Measurements from ENCODE around the gene CXADR. TPM values are rescaled to one million over a fixed set of nuclear protein-coding genes. Genes with fewer than 3 reads are reported as not detected.

The CXADR gene
- total RNA-seq, 1 donor from 2014 or later = 226 TPM

- H3K4me3 Mint-ChIP-seq = peak overlapping the region; percentile 96
These were observed 99.3 kb downstream of the CXADR start for GRCh38 chr21:17612023-17612564.

GRCh38 chr21:17612565-17613241 lies 99.9 kb downstream of the CXADR start, which contains the start of gene BTG3:
Gene BTG3 (minus strand): TSS chr21:17612901. CDS start chr21:17609144, 3,757 bp downstream.
- Mint-ChIP-seq H3K27me3 (ENCODE audit: insufficient read depth, low read depth) (peaks cover 5% of the 10 kb centered on the region), H3K27ac (peak within 1 kb of the TSS; percentile 99), H3K9me3 (no peaks in the 10 kb centered on the region), H3K4me3 (peak within 1 kb of the TSS; percentile 96), H3K4me1 (peaks cover 19% of the 10 kb centered on the region), H3K36me3 (peaks cover 22% of the 10 kb centered on the region)
- DNase-seq (ENCODE audit: low spot score) = peak; percentile 93
- Histone ChIP-seq H3K4me1 (peaks cover 11% of the 10 kb centered on the region), H3K27me3 (peaks cover 20% of the 10 kb centered on the region), H3F3A (ENCODE audit: low read depth) (peaks cover 10% of the 10 kb centered on the region), H3K4me2 (peak within 1 kb of the TSS; percentile 88), H4K20me1 (ENCODE audit: low read depth) (peaks cover 8% of the 10 kb centered on the region), H3K27ac (no peak within 1 kb of the TSS), H3K4me3 (peak within 1 kb of the TSS; percentile 91), H3K9me3 (ENCODE audit: low read depth) (no peaks in the 10 kb centered on the region), H2AFZ (replicated peaks) (peak within 1 kb of the TSS; percentile 97), H3K36me3 (no peaks in the 10 kb centered on the region), H3K79me2 (ENCODE audit: low read depth) (peaks cover 45% of the 10 kb centered on the region), H3K9ac (peak within 1 kb of the TSS; percentile 61)
- TF ChIP-seq, protein P1, sequence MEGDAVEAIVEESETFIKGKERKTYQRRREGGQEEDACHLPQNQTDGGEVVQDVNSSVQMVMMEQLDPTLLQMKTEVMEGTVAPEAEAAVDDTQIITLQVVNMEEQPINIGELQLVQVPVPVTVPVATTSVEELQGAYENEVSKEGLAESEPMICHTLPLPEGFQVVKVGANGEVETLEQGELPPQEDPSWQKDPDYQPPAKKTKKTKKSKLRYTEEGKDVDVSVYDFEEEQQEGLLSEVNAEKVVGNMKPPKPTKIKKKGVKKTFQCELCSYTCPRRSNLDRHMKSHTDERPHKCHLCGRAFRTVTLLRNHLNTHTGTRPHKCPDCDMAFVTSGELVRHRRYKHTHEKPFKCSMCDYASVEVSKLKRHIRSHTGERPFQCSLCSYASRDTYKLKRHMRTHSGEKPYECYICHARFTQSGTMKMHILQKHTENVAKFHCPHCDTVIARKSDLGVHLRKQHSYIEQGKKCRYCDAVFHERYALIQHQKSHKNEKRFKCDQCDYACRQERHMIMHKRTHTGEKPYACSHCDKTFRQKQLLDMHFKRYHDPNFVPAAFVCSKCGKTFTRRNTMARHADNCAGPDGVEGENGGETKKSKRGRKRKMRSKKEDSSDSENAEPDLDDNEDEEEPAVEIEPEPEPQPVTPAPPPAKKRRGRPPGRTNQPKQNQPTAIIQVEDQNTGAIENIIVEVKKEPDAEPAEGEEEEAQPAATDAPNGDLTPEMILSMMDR (IDR thresholded peaks at IDR 0.05) = no peak
- peak; percentile 10 for TF ChIP-seq EZH2 (IDR thresholded peaks at IDR 0.05)

More at GRCh38 chr21:17612023-17612564, 99.3 kb downstream of the CXADR start:
- Histone ChIP-seq H3K4me1 (peaks cover 11% of the 10 kb centered on the region), H3K9ac (peak overlapping the region; percentile 61), H3K27ac (no peak overlapping the region), H3K27me3 (peaks cover 20% of the 10 kb centered on the region), H3K4me2 (peak overlapping the region; percentile 88), H3K79me2 (ENCODE audit: low read depth) (peaks cover 52% of the 10 kb centered on the region), H3F3A (ENCODE audit: low read depth) (peaks cover 10% of the 10 kb centered on the region), H4K20me1 (ENCODE audit: low read depth) (peaks cover 8% of the 10 kb centered on the region), H3K4me3 (peak overlapping the region; percentile 91), H3K36me3 (peaks cover 4% of the 10 kb centered on the region), H2AFZ (replicated peaks) (peak overlapping the region; percentile 97), H3K9me3 (ENCODE audit: low read depth) (no peaks in the 10 kb centered on the region)
- H3K4me1 Mint-ChIP-seq = peaks cover 19% of the 10 kb centered on the region
- H3K27ac Mint-ChIP-seq = peak overlapping the region; percentile 99
- H3K36me3 Mint-ChIP-seq = peaks cover 23% of the 10 kb centered on the region
- peak; percentile 13 for TF ChIP-seq EZH2 (IDR thresholded peaks at IDR 0.05)
- TF ChIP-seq, protein P1 (IDR thresholded peaks at IDR 0.05) = no peak
- no peak for TF ChIP-seq EZH2phosphoT487 (IDR thresholded peaks at IDR 0.05)
- no peaks in the 10 kb centered on the region for H3K9me3 Mint-ChIP-seq
- H3K27me3 Mint-ChIP-seq (ENCODE audit: insufficient read depth, low read depth) = peaks cover 5% of the 10 kb centered on the region
- DNase-seq (ENCODE audit: low spot score) = no peak

DNA sequence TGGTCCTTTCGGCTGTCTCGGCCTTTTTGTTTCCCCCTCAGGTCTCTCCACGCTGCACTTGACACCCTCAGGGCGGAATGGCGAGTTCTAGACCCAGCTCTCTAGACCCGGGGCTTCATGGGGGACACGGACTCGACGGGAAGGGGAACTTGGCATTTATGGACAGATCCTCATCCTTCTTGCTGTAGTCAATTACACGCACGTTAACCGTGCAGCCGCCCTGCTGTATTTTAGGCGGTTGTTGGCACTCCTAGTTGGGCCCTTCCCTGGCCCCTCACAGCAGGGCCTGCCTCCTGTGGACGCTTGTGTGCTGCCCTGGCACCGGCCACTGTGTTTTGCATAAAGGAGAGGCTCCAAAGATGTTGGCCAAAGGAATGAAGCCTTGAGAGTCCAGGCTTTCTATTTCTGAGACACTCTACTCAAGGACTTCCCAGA lies 100.4 kb downstream of the CXADR start:
- H3K9me3 ChIP-seq (ENCODE audit: low read depth) = no peaks in the 10 kb centered on the region
- Mint-ChIP-seq H3K36me3 (peaks cover 19% of the 10 kb centered on the region), H3K4me3 (peak overlapping the region; percentile 87), H3K9me3 (peaks cover 2% of the 10 kb centered on the region), H3K27ac (peak overlapping the region; percentile 63), H3K27me3 (ENCODE audit: insufficient read depth, low read depth) (peaks cover 5% of the 10 kb centered on the region), H3K4me1 (peaks cover 19% of the 10 kb centered on the region)
- peaks cover 8% of the 10 kb centered on the region for H4K20me1 ChIP-seq (ENCODE audit: low read depth)
- H3F3A ChIP-seq (ENCODE audit: low read depth) = peaks cover 10% of the 10 kb centered on the region
- peaks cover 11% of the 10 kb centered on the region for H3K4me1 ChIP-seq
- H3K27me3 ChIP-seq = peaks cover 20% of the 10 kb centered on the region
- peak overlapping the region; percentile 88 for H3K4me2 ChIP-seq
- peak overlapping the region; percentile 91 for H3K4me3 ChIP-seq
- no peaks in the 10 kb centered on the region for H3K36me3 ChIP-seq
- H2AFZ ChIP-seq (replicated peaks) = peak overlapping the region; percentile 97
- H3K79me2 ChIP-seq (ENCODE audit: low read depth) = peaks cover 40% of the 10 kb centered on the region
- H3K9ac ChIP-seq = no peak overlapping the region
- TF ChIP-seq EZH2phosphoT487 (IDR thresholded peaks at IDR 0.05) (no peak), EZH2 (IDR thresholded peaks at IDR 0.05) (peak; percentile 19)
- TF ChIP-seq, protein P1 (IDR thresholded peaks at IDR 0.05) = no peak
- no peak overlapping the region for H3K27ac ChIP-seq
- DNase-seq (ENCODE audit: low spot score) = no peak
